Gastroesophageal sphincter (tissue), 2 donors: Measurements from ENCODE around the gene GINS2.

Experiments
- POLR2A ChIP-seq, 2 donors: fragments of 450-650 bp; IDR thresholded peaks; one replicate each; pipeline ENCODE4 v1.6.1; 2017; ENCODE audit warnings: antibody characterized with exemption in 2 of 2, mild to moderate bottlenecking in 2 of 2, moderate library complexity in 1 of 2
- POLR2AphosphoS5 ChIP-seq: sonication (generic); formaldehyde crosslinking; IDR thresholded peaks from one replicate; pipeline ENCODE4 v1.6.1; 2017; ENCODE audit warnings: antibody characterized with exemption

DNA sequence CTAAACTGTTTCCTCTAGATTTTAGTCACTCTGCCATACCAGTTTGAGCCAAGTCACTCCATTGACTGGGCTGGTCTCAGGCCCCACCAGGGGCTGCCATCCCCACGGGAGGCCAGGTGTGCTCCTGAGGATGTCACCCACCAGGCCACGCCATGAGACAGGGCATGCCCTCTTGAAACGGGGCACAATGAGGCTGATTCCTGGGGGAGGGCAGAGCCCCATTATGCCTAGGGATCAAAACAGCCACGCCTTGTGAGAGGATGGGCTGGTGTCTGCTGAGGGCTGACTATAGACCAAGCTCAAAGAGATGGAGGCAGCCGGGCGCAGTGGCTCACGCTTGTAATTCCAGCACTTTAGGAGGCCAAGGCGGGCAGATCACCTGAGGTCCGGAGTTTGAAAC lies 21.5 kb downstream of the GINS2 start:
- TF ChIP-seq POLR2AphosphoS5: no peak
- TF ChIP-seq POLR2A (IDR thresholded peaks at IDR 0.05): no peak
